HG03460 (cell line): ENCODE data around the gene RYR2.

ENCODE experiments used
- ATAC-seq: cut with Tn5 transposase; IDR thresholded peaks from one replicate; pipeline ENCODE4 v1.9.1; 2021; ENCODE audit not compliant: unreplicated experiment

The RYR2 gene

GRCh38 chr1:237701534-237701933, 659.5 kb downstream of the RYR2 start:
- no peak for ATAC-seq

GRCh38 chr1:237702161-237702560, 660.2 kb downstream of the RYR2 start:
- ATAC-seq = no peak

GRCh38 chr1:237705462-237705861, 663.5 kb downstream of the RYR2 start:
- no peak for ATAC-seq

- ATAC-seq = no peak
These were observed 667.4 kb downstream of the RYR2 start for GRCh38 chr1:237709355-237709754.

- ATAC-seq = no peak
These were observed 669.3 kb downstream of the RYR2 start for GRCh38 chr1:237711281-237711680.

GRCh38 chr1:237712082-237712481, 670.1 kb downstream of the RYR2 start:
- ATAC-seq = no peak

GRCh38 chr1:237712586-237713157, 670.7 kb downstream of the RYR2 start:
- no peak for ATAC-seq

- no peak for ATAC-seq
These were observed 671.9 kb downstream of the RYR2 start for GRCh38 chr1:237713916-237714315.

- ATAC-seq = no peak
These were observed 675.1 kb downstream of the RYR2 start for GRCh38 chr1:237717106-237717505.

GRCh38 chr1:237730826-237731350, 688.9 kb downstream of the RYR2 start:
- ATAC-seq = no peak

- ATAC-seq = no peak
These were observed 690.7 kb downstream of the RYR2 start for GRCh38 chr1:237732657-237733056.

GRCh38 chr1:237736372-237737029, 694.5 kb downstream of the RYR2 start:
- no peak for ATAC-seq

GRCh38 chr1:237737448-237737847, 695.5 kb downstream of the RYR2 start:
- ATAC-seq = no peak

- ATAC-seq = no peak
These were observed 696.1 kb downstream of the RYR2 start for GRCh38 chr1:237737938-237738610.

- no peak for ATAC-seq
These were observed 698.9 kb downstream of the RYR2 start for GRCh38 chr1:237740846-237741245.

- no peak for ATAC-seq
These were observed 703.6 kb downstream of the RYR2 start for GRCh38 chr1:237745545-237745944.

- no peak for ATAC-seq
These were observed 706.4 kb downstream of the RYR2 start for GRCh38 chr1:237748171-237748960.

GRCh38 chr1:237749122-237749521, 707.1 kb downstream of the RYR2 start:
- ATAC-seq = no peak

GRCh38 chr1:237751090-237751489, 709.1 kb downstream of the RYR2 start:
- no peak for ATAC-seq

GRCh38 chr1:237754627-237755026, 712.6 kb downstream of the RYR2 start:
- no peak for ATAC-seq

- ATAC-seq = no peak
These were observed 714.5 kb downstream of the RYR2 start for GRCh38 chr1:237756304-237756967.
